OCI-LY3 (cell line): ENCODE measurements around the gene ABL1.

ENCODE experiments used
- CTCF ChIP-seq: fragments of 200-600, 300-600 bp; sonication (generic); IDR thresholded peaks from 2 replicates; pipeline ENCODE4 v1.5.1; 2014; ENCODE audit warnings: antibody characterized with exemption, low read length, low read depth
- EZH2phosphoT487 ChIP-seq: fragments of 200-600 bp; shearing (Covaris generic); IDR thresholded peaks from 2 replicates; pipeline ENCODE4 v1.6.1; 2018; ENCODE audit warnings: antibody characterized with exemption, mixed run types, low read depth

GRCh38 chr9:130872093-130872492 lies 37.0 kb downstream of the ABL1 start:
- TF ChIP-seq CTCF: no peak
- TF ChIP-seq EZH2phosphoT487: no peak
